Urinary bladder (tissue), 4 donors: ENCODE data around the gene LRFN4. TPM values are rescaled to one million over a fixed set of nuclear protein-coding genes. Genes with fewer than 3 reads are reported as not detected.
A peak's percentile ranks its signal among the peaks of the same experiment; 100 is the strongest.
"Not testable (repeated sequence)": the region's sequence is repeated elsewhere in the genome, so short reads cannot be mapped to it uniquely, and the experiment has no call there.

ENCODE experiments used
- DNase-seq: peaks from one replicate; pipeline ENCODE4 v3.0.0-alpha.2; 2015; ENCODE audit errors: extremely low spot score
- H3K27ac ChIP-seq: one replicate; pipeline ENCODE4 v1.5.1; 2013; ENCODE audit warnings: low read depth, mild to moderate bottlenecking, moderate library complexity
- H3K36me3 ChIP-seq: one replicate; pipeline ENCODE4 v1.6.1; 2013; ENCODE audit warnings: mild to moderate bottlenecking, moderate library complexity; ENCODE audit not compliant: insufficient read depth
- H3K4me1 ChIP-seq: one replicate; pipeline ENCODE4 v1.6.1; 2013; ENCODE audit warnings: mild to moderate bottlenecking, moderate library complexity; ENCODE audit not compliant: insufficient read depth
- H3K4me3 ChIP-seq: one replicate; pipeline ENCODE4 v1.5.1; 2013; ENCODE audit warnings: low read depth, low read length
- WGBS: extraction: QIAGEN DNeasy Blood & Tissue Kit; methylation state at CpG from one replicate; pipeline ENCODE4 v1.1.7; 2013; 5-methylcytosine and 5-hydroxymethylcytosine counted together
- polyA plus RNA-seq: library from polyadenylated mRNA; stranded (reverse); fragments of 200-250 nt; gene quantifications from one replicate; pipeline ENCODE4 v1.2.3, GENCODE V29; 2013
- total RNA-seq: library from RNA; depleted of rRNA; stranded (reverse); fragments of >200 nt; gene quantifications from one replicate; pipeline ENCODE4 v1.2.3, GENCODE V29; 2014
- donor health status: healthy with polysubstance abuse.
- donor health status: healthy.

LRFN4 gene
- total RNA-seq (3.7 TPM), polyA plus RNA-seq (19.1 TPM)

- Histone ChIP-seq H3K4me1 (no peaks in the 10 kb centered on the region), H3K4me3 (peak within 1 kb of the TSS; percentile 53), H3K27ac (peak within 1 kb of the TSS; percentile 83), H3K36me3 (no peaks in the 10 kb centered on the region)
- DNase-seq, result no peak
- WGBS, result under 1% methylated on average over 102 of the region's 103 CpGs
Observed at GRCh38 chr11:66856496-66857233, at the start of gene LRFN4. TSS of gene LRFN4 (plus strand) at chr11:66857064. CDS start at chr11:66857745, 681 bp downstream.

- Histone ChIP-seq H3K4me3 (no peak overlapping the region), H3K4me1 (no peaks in the 10 kb centered on the region), H3K27ac (no peak overlapping the region), H3K36me3 (no peaks in the 10 kb centered on the region)
- no peak for DNase-seq
- 94% methylated on average over 3 of the region's 3 CpGs for WGBS
Observed at GRCh38 chr11:66809592-66809991, 47.3 kb upstream of the LRFN4 start.

- no peak for DNase-seq
- H3K4me3 ChIP-seq, result no peak overlapping the region
- no peak overlapping the region for H3K27ac ChIP-seq
- 100% methylated on average over 1 of the region's 1 CpG for WGBS
- H3K4me1 ChIP-seq, result no peaks in the 10 kb centered on the region
- no peaks in the 10 kb centered on the region for H3K36me3 ChIP-seq
Observed at GRCh38 chr11:66810576-66811185, 46.2 kb upstream of the LRFN4 start.

GRCh38 chr11:66814678-66815077, 42.2 kb upstream of the LRFN4 start:
- 90% methylated on average over 5 of the region's 5 CpGs for WGBS
- H3K4me1 ChIP-seq, result no peaks in the 10 kb centered on the region
- H3K4me3 ChIP-seq, result no peak overlapping the region
- no peak overlapping the region for H3K27ac ChIP-seq
- no peaks in the 10 kb centered on the region for H3K36me3 ChIP-seq
- no peak for DNase-seq

GRCh38 chr11:66815646-66816045, 41.2 kb upstream of the LRFN4 start:
- no peak overlapping the region for H3K27ac ChIP-seq
- H3K4me1 ChIP-seq, result no peaks in the 10 kb centered on the region
- H3K4me3 ChIP-seq, result no peak overlapping the region
- 34% methylated on average over 1 of the region's 1 CpG for WGBS
- DNase-seq, result no peak
- no peaks in the 10 kb centered on the region for H3K36me3 ChIP-seq

- H3K4me1 ChIP-seq, result no peaks in the 10 kb centered on the region
- no peak overlapping the region for H3K4me3 ChIP-seq
- no peaks in the 10 kb centered on the region for H3K36me3 ChIP-seq
- no peak for DNase-seq
- no peak overlapping the region for H3K27ac ChIP-seq
- WGBS, result 80% methylated on average over 3 of the region's 3 CpGs
Observed at GRCh38 chr11:66818231-66818955, 38.5 kb upstream of the LRFN4 start.

DNA sequence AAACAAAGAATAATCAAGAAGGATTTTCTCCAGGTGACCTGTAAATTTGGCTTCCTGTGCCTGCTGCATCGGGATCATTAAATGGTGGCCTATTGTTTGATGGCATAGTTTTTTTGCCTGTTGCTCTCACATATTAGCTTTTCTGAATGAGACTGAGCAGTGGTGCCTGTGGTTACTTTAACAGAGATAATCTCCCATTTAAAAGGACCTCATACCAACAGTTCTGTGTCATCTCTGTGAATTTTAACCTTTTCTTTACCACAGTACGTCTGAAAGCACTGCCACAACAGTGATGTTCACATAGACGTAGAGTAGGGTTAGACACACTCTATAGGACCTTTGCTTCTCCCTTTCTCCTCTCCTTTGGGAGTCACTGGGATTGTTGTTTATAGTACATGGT, 36.5 kb upstream of the LRFN4 start:
- DNase-seq, result no peak
- H3K27ac ChIP-seq, result no peak overlapping the region
- H3K4me1 ChIP-seq, result no peaks in the 10 kb centered on the region
- WGBS, result 55% methylated on average over 3 of the region's 3 CpGs
- H3K4me3 ChIP-seq, result no peak overlapping the region
- no peaks in the 10 kb centered on the region for H3K36me3 ChIP-seq

- H3K36me3 ChIP-seq, result no peaks in the 10 kb centered on the region
- no peak overlapping the region for H3K4me3 ChIP-seq
- WGBS, result 44% methylated on average over 3 of the region's 3 CpGs
- no peak for DNase-seq
- H3K4me1 ChIP-seq, result no peaks in the 10 kb centered on the region
- no peak overlapping the region for H3K27ac ChIP-seq
Observed at GRCh38 chr11:66820901-66821300, 36.0 kb upstream of the LRFN4 start.

- H3K36me3 ChIP-seq, result no peaks in the 10 kb centered on the region
- no peaks in the 10 kb centered on the region for H3K4me1 ChIP-seq
- no peak overlapping the region for H3K4me3 ChIP-seq
- no peak for DNase-seq
- WGBS, result 96% methylated on average over 4 of the region's 4 CpGs
- no peak overlapping the region for H3K27ac ChIP-seq
Observed at GRCh38 chr11:66823700-66824099, 33.2 kb upstream of the LRFN4 start.

- H3K4me3 ChIP-seq, H3K36me3 ChIP-seq, DNase-seq, H3K4me1 ChIP-seq, H3K27ac ChIP-seq: not testable (repeated sequence)
- WGBS, result 96% methylated on average over 3 of the region's 4 CpGs
Observed at GRCh38 chr11:66824573-66824972, 32.3 kb upstream of the LRFN4 start.

- DNase-seq, result no peak
- Histone ChIP-seq H3K4me1 (no peaks in the 10 kb centered on the region), H3K36me3 (peaks cover 2% of the 10 kb centered on the region), H3K4me3 (no peak overlapping the region), H3K27ac (no peak overlapping the region)
- WGBS, result 63% methylated on average over 4 of the region's 4 CpGs
Observed at GRCh38 chr11:66834539-66834845, 22.4 kb upstream of the LRFN4 start.

DNA sequence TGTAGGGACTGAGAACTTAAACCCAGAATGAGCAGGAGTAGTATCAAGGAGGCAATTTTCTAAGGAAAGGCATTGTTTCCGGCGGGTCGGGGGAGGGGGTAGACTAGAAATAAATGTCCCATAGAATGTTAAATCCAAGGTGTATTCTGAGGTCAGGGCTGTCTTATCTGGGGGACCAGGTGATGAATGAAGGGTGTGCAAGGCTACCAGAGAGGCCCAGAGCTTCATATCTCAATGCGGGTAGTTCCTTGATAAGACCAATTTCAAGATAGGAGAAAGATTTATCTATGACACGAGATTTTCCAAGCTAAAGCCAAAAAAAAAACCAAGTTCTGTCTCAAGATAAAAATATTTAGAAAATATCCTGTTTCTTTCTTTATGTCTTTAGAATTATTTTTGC, 21.9 kb upstream of the LRFN4 start:
- 75% methylated on average over 5 of the region's 5 CpGs for WGBS
- Histone ChIP-seq H3K27ac (no peak overlapping the region), H3K36me3 (peaks cover 2% of the 10 kb centered on the region), H3K4me1 (no peaks in the 10 kb centered on the region), H3K4me3 (no peak overlapping the region)
- no peak for DNase-seq

- H3K36me3 ChIP-seq, result peaks cover 2% of the 10 kb centered on the region
- 91% methylated on average over 12 of the region's 12 CpGs for WGBS
- no peak for DNase-seq
- H3K27ac ChIP-seq, result no peak overlapping the region
- no peaks in the 10 kb centered on the region for H3K4me1 ChIP-seq
- no peak overlapping the region for H3K4me3 ChIP-seq
Observed at GRCh38 chr11:66835768-66836405, 21.0 kb upstream of the LRFN4 start.
